CD4-positive, CD25-positive, alpha-beta regulatory T cell (primary cell): ENCODE measurements around the gene FAH. TPM values are rescaled to one million over a fixed set of nuclear protein-coding genes. Genes with fewer than 3 reads are reported as not detected.
A peak's percentile ranks its signal among the peaks of the same experiment; 100 is the strongest.

Source experiments
- ATAC-seq, 2 donors: fragments of 150-1000 bp; cut with Tn5 transposase; one replicate each; pipeline ENCODE4 v1.10.0; 2021; ENCODE audit warnings: low read depth in 2 of 2, moderate number of reproducible peaks in 2 of 2, moderate library complexity in 1 of 2
- DNase-seq, 3 donors: peaks; one replicate each; pipeline versions ENCODE4 v3.0.0 to v3.0.0-alpha.2; 2012 to 2022; ENCODE audit warnings: mixed read lengths in 1 of 3
- H3K27ac ChIP-seq: one replicate; pipeline ENCODE4 v1.7.0; 2013; ENCODE audit warnings: mild to moderate bottlenecking, low read length; ENCODE audit not compliant: insufficient read depth, poor library complexity, severe bottlenecking
- H3K27me3 ChIP-seq: one replicate; pipeline ENCODE4 v1.7.0; 2013; ENCODE audit warnings: low read length; ENCODE audit not compliant: control insufficient read depth, insufficient read depth
- H3K36me3 ChIP-seq: one replicate; pipeline ENCODE4 v1.7.0; 2013; ENCODE audit warnings: mild to moderate bottlenecking, low read length, moderate library complexity; ENCODE audit not compliant: control insufficient read depth, insufficient read depth
- H3K4me1 ChIP-seq: 2 replicates; pipeline ENCODE4 v1.7.0; 2013; ENCODE audit warnings: mild to moderate bottlenecking, low read length; ENCODE audit not compliant: insufficient read depth, control insufficient read depth, poor library complexity, severe bottlenecking
- H3K4me3 ChIP-seq: one replicate; pipeline ENCODE4 v1.7.0; 2013; ENCODE audit warnings: low read depth, mild to moderate bottlenecking, low read length, moderate library complexity
- H3K9me3 ChIP-seq, 2 experiments: 1 replicate in 1 of 2; 2 replicates in 1 of 2; pipeline ENCODE4 v1.7.0; 2013; ENCODE audit warnings: low read length in 2 of 2, mild to moderate bottlenecking in 1 of 2, moderate library complexity in 1 of 2; ENCODE audit not compliant: control insufficient read depth in 2 of 2
- H3K27ac Mint-ChIP-seq, 3 donors: one replicate each; pipeline ENCODE4 v1.8.0; 2020 to 2022; ENCODE audit warnings: mild to moderate bottlenecking in 3 of 3, mixed read lengths in 3 of 3, moderate library complexity in 2 of 3
- H3K27me3 Mint-ChIP-seq: one replicate; pipeline ENCODE4 v1.8.0; 2022; ENCODE audit warnings: mild to moderate bottlenecking, mixed read lengths
- H3K36me3 Mint-ChIP-seq: one replicate; pipeline ENCODE4 v1.8.0; 2020; ENCODE audit warnings: mixed read lengths
- H3K4me1 Mint-ChIP-seq, 4 donors: one replicate each; pipeline ENCODE4 v1.8.0; 2020 to 2022; ENCODE audit warnings: mixed read lengths in 4 of 4, mild to moderate bottlenecking in 1 of 4
- H3K4me3 Mint-ChIP-seq, 4 donors: one replicate each; pipeline ENCODE4 v1.8.0; 2020 to 2022; ENCODE audit warnings: mild to moderate bottlenecking in 4 of 4, mixed read lengths in 4 of 4, moderate library complexity in 3 of 4
- H3K9me3 Mint-ChIP-seq, 7 donors: one replicate each; pipeline ENCODE4 v1.8.0; 2020 to 2022; ENCODE audit warnings: mixed read lengths in 7 of 7, mild to moderate bottlenecking in 3 of 7, moderate library complexity in 2 of 7
- polyA plus RNA-seq, 4 donors: library from polyadenylated mRNA; unstranded; fragments of 300-500 nt; fragmentation: Illumina TruSeq; gene quantifications; one replicate each; pipeline ENCODE4 v1.2.3, GENCODE V29; 2021
- total RNA-seq: library from RNA; stranded (reverse); gene quantifications from one replicate; pipeline ENCODE4 v1.2.3, GENCODE V29; 2022

Gene FAH
- total and polyA plus RNA-seq, 5 donors from 2014 or later, result 2.0 to 4.3 (median 2.4) TPM

DNA sequence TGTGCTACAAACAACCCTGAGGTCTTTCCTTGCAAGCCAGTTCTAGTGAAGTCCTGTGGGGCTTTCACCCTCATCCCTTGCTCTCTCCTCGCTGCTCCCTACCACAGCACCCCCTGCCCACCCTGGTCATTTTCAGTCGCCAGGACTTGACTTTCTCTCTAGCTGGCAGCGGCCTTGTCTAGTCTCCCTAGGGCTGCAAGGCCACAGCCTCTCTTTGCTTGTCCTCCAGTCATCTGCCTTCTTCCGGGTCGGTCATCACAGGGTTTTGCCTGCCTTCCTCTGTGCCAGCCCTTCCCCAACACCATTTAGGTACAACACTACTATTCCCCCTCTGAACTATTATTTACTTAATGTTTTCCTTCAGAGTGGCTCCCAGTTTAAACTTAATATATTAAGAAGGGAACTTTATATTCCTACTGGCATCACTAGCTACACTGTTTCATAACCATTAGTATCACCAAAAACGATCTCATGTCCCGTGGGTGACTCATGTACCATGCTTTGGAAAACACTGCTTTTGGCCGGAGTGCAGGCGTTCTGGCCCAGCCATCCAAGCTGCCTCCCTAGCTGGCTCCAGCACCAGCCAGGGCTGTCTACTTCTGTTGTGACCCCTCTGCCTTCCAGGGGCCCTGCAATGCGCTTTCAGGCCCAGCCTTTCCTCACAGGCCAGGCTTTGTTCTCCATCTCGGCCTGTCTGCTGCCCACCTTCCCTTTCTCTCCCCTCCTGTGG, 21.4 kb downstream of the FAH start:
- Histone ChIP-seq H3K36me3 (no peaks in the 10 kb centered on the region), H3K27me3 (no peaks in the 10 kb centered on the region), H3K4me1 (no peaks in the 10 kb centered on the region), H3K4me3 (no peak overlapping the region), H3K9me3 (no peaks in the 10 kb centered on the region), H3K27ac (no peak overlapping the region)
- Mint-ChIP-seq H3K36me3 (peaks cover 24% of the 10 kb centered on the region), H3K4me3 (no peak overlapping the region), H3K4me1 (peaks cover 0 to 3% (median 0%) of the 10 kb centered on the region in 4 donors), H3K27me3 (no peaks in the 10 kb centered on the region), H3K9me3 (no peaks in the 10 kb centered on the region), H3K27ac (peak overlapping the region in 2 of 3 donors; percentile 23 to 59)
- no peak for ATAC-seq
- no peak for DNase-seq

DNA sequence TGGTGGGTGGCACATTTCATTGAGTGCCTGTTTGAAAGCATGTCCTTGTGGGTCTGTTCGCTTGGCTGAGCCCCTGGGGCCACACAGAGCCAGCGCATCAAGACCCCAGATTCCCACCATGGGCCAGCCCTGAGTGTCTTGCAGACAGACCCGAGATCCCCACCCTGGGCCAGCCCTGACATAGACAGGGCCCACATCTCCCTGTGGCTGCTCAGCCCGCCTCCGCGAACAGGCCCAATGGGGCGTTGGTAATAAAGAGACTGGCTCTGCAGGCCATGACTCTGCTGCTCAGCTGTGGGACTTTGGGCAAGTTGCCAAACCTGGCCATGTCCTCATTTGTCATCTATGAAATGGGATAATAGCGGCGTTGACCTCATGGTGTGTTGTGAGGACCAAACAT, 22.6 kb downstream of the FAH start:
- Mint-ChIP-seq H3K9me3 (no peaks in the 10 kb centered on the region), H3K27ac (no peak overlapping the region), H3K36me3 (peaks cover 24% of the 10 kb centered on the region), H3K4me3 (no peak overlapping the region), H3K4me1 (peaks cover 0 to 3% (median 0%) of the 10 kb centered on the region in 4 donors), H3K27me3 (no peaks in the 10 kb centered on the region)
- H3K4me3 ChIP-seq, result no peak overlapping the region
- H3K27ac ChIP-seq, result no peak overlapping the region
- no peaks in the 10 kb centered on the region for H3K36me3 ChIP-seq
- ATAC-seq, result no peak
- no peak for DNase-seq
- no peaks in the 10 kb centered on the region for H3K27me3 ChIP-seq
- H3K4me1 ChIP-seq, result no peaks in the 10 kb centered on the region
- H3K9me3 ChIP-seq, result no peaks in the 10 kb centered on the region

DNA sequence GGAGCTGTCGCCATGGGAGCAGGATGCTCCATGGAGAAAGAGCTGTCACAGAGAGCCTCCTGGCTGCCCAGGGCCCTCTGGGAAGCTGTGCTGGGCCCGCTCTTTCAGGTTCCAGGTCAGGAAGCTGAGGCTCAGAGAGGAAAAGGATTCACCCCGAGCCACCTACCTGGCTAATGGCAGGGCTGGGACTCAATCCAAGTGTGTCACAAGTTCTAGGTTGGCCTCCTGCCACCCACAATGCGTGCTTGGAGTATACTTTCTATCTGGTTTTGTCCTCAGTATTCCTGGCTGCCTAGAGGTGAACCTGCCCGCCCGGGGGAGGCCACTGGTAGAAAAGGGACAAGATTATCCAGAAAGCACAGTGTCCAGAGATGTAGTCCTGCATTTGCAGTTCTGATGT, 23.6 kb downstream of the FAH start:
- H3K27ac ChIP-seq, result no peak overlapping the region

DNA sequence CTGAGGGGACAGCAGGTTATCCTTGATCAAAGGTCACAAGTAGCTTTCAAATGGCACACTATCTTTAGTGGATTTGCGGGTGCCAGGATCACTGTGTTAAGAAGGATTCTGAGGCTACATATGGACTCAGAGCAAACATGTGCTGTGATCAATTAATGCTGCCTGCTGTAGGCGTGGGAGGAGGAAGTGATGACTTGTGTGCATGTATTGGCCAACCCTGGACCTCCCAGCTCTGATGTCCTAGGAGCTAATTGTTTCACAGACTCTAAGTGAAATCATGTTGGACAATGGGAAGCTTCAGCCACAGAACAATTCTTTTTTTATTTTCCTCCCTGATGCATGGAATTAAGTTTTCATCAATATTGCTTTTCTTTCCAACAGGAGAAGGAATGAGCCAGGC, 24.4 kb downstream of the FAH start:
- no peak overlapping the region for H3K4me3 Mint-ChIP-seq
- no peaks in the 10 kb centered on the region for H3K9me3 Mint-ChIP-seq

More for the DNA sequence above, 23.6 kb downstream of the FAH start:
- no peaks in the 10 kb centered on the region for H3K9me3 ChIP-seq
- no peaks in the 10 kb centered on the region for H3K36me3 ChIP-seq
- no peak for DNase-seq
- H3K27me3 ChIP-seq, result no peaks in the 10 kb centered on the region
- H3K4me3 ChIP-seq, result no peak overlapping the region
- Mint-ChIP-seq H3K4me1 (peaks cover 0 to 3% (median 0%) of the 10 kb centered on the region in 4 donors), H3K9me3 (no peaks in the 10 kb centered on the region), H3K36me3 (peaks cover 23% of the 10 kb centered on the region), H3K4me3 (no peak overlapping the region), H3K27me3 (no peaks in the 10 kb centered on the region), H3K27ac (no peak overlapping the region)
- no peak for ATAC-seq
- H3K4me1 ChIP-seq, result no peaks in the 10 kb centered on the region

DNA sequence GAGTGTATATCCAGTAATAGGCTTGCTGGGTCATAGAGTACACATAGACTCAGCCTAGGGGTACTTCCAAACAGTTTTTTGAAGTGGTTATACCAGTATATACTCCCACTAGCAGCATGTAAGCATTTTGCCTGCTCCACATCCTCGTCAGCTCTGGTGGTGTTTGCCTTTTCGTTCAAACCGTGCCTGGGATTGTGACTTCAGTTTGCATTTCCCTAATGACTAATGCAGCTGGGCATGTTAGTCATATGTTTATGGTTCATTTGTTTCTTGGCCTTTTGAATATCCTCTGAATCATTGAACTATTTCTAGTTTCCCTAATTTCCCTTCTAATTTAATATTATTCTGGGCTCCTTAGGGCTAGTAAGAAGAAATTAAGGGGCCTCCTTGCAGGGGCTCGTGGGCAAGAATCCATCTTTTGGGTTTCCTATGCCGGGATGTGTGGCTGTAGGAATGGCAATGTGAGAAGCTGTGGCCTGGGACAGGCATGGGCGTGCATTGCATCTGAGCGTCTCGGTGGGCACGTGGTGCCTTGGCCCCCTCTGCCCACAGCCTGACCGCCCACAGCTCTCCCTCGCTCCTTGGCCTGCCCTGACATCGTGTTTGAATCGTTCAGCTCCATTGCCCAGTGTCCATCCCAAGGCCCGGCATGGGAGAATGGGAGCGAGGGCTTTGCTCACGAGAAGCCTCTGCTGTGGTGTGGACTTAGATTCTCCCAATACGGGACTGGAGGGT, 26.4 kb downstream of the FAH start:
- H3K4me1 ChIP-seq, result no peaks in the 10 kb centered on the region
- Mint-ChIP-seq H3K36me3 (peaks cover 36% of the 10 kb centered on the region), H3K27me3 (no peaks in the 10 kb centered on the region), H3K9me3 (peaks cover 0 to 1% (median 0%) of the 10 kb centered on the region in 7 donors), H3K4me1 (no peaks in the 10 kb centered on the region), H3K4me3 (no peak overlapping the region), H3K27ac (peak overlapping the region in 1 of 3 donors; percentile 65)
- H3K36me3 ChIP-seq, result no peaks in the 10 kb centered on the region
- no peaks in the 10 kb centered on the region for H3K27me3 ChIP-seq
- H3K4me3 ChIP-seq, result no peak overlapping the region
- DNase-seq, result no peak
- no peaks in the 10 kb centered on the region for H3K9me3 ChIP-seq
- H3K27ac ChIP-seq, result no peak overlapping the region
- ATAC-seq, result no peak

More for the DNA sequence above, 24.4 kb downstream of the FAH start:
- no peaks in the 10 kb centered on the region for H3K36me3 ChIP-seq
- no peak for ATAC-seq
- Mint-ChIP-seq H3K27ac (no peak overlapping the region), H3K27me3 (no peaks in the 10 kb centered on the region), H3K4me1 (peaks cover 0 to 3% (median 0%) of the 10 kb centered on the region in 4 donors), H3K36me3 (peaks cover 24% of the 10 kb centered on the region)
- no peak overlapping the region for H3K27ac ChIP-seq
- DNase-seq, result no peak
- no peaks in the 10 kb centered on the region for H3K9me3 ChIP-seq
- no peaks in the 10 kb centered on the region for H3K27me3 ChIP-seq
- H3K4me1 ChIP-seq, result no peaks in the 10 kb centered on the region
- H3K4me3 ChIP-seq, result no peak overlapping the region

DNA sequence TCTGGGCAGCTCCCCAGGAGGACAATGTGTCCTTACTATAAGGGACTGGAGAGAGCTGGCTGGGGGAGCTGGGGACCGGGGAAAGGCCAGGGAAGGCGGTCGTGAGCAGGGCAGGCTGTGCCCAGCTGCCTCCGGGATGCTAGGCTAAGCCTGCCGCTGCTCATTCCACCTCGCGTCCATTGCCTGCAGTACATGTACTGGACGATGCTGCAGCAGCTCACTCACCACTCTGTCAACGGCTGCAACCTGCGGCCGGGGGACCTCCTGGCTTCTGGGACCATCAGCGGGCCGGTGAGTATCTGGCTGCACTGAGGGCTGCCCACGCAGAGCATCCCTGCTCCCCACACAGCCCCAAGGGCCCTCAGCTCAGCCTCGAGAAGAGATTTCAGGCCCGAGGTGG, 27.1 kb downstream of the FAH start:
- peaks cover 40% of the 10 kb centered on the region for H3K36me3 Mint-ChIP-seq
- ATAC-seq (no peak), DNase-seq (no peak)
- no peaks in the 10 kb centered on the region for H3K27me3 Mint-ChIP-seq
- Histone ChIP-seq H3K9me3 (no peaks in the 10 kb centered on the region), H3K36me3 (no peaks in the 10 kb centered on the region), H3K27ac (no peak overlapping the region), H3K27me3 (no peaks in the 10 kb centered on the region), H3K4me3 (no peak overlapping the region), H3K4me1 (no peaks in the 10 kb centered on the region)
- no peaks in the 10 kb centered on the region for H3K4me1 Mint-ChIP-seq
- H3K4me3 Mint-ChIP-seq, result no peak overlapping the region
- no peak overlapping the region for H3K27ac Mint-ChIP-seq
- H3K9me3 Mint-ChIP-seq, result peaks cover 0 to 1% (median 0%) of the 10 kb centered on the region in 7 donors

DNA sequence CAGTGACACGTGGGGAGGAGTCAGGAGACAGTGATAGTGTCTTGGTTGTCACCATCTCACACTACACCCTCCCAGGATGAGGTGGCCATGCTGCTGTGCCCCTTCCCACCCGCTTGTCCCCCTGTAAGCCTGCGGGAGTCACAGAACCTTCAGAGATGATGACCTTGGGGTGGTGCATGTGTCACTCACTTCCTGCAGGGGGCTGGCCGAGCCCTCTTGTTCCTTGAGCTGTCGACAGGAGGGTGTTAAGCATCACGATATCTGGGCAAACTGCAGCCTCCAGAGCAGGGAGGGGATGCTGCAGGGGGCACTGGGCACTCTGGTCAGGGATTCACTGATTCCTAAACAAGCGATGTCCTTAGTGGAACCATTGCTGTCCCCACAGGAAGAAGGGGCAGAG, 27.7 kb downstream of the FAH start:
- Histone ChIP-seq H3K9me3 (no peaks in the 10 kb centered on the region), H3K4me1 (no peaks in the 10 kb centered on the region), H3K36me3 (no peaks in the 10 kb centered on the region), H3K4me3 (no peak overlapping the region), H3K27ac (no peak overlapping the region), H3K27me3 (no peaks in the 10 kb centered on the region)
- no peak overlapping the region for H3K4me3 Mint-ChIP-seq
- no peak for DNase-seq
- ATAC-seq, result no peak
- no peaks in the 10 kb centered on the region for H3K27me3 Mint-ChIP-seq
- peaks cover 44% of the 10 kb centered on the region for H3K36me3 Mint-ChIP-seq
- H3K27ac Mint-ChIP-seq, result no peak overlapping the region
- no peaks in the 10 kb centered on the region for H3K4me1 Mint-ChIP-seq
- H3K9me3 Mint-ChIP-seq, result peaks cover 0 to 1% (median 0%) of the 10 kb centered on the region in 7 donors
